Heart left ventricle (tissue), 13 donors: ENCODE results near the gene TYR.

Experiments used
- POLR2A ChIP-seq, 2 donors: fragments of 450-650 bp; IDR thresholded peaks; one replicate each; pipeline ENCODE4 v1.6.1; 2017; ENCODE audit warnings: antibody characterized with exemption in 2 of 2, mild to moderate bottlenecking in 2 of 2, moderate library complexity in 2 of 2
- TF ChIP-seq, protein P1 (sequence below), 12 donors: fragments of 200-600 bp; sonication (generic) in 4 of 12; IDR thresholded peaks; one replicate each; pipeline versions ENCODE4 v1.5.0 to v1.8.0; 2018 to 2022; ENCODE audit warnings: antibody characterized with exemption in 12 of 12, mild to moderate bottlenecking in 5 of 12
- donor health status: ischemic (EF 13 %, LVEDD 7.1; RV severe dilation, severe dysfunction).
- donor health status: DM: no; HTN: yes; CAD: no.
- donor health status: DM: no; HTN: no; CAD: no.
- donor health status: ischemic (EF 25% LVEDD 6.9; RV normal size, moderate dysfunction).
- donor health status: ischemic (EF 25% LVEDD 5.7; RV mildly dilated, moderate dysfunction).
- donor health status: ischemic (EF 35%, LVEDD 5.7; RV mildly dilated, moderate dysfunction).
- donor health status: nonischemic (EF 11% LVEDD 7.7; RV severe dilation, severe dysfunction).
- donor health status: DM: yes; HTN: yes; CAD: no.
- donor health status: PGD.
- donor health status: ischemic (EF 29% LVEDD 5.4; RV normal size, mild dysfunction).
- donor health status: nonischemic (EF 23%, LVEDD 6.1; RV moderate dilation, normal function).

DNA sequence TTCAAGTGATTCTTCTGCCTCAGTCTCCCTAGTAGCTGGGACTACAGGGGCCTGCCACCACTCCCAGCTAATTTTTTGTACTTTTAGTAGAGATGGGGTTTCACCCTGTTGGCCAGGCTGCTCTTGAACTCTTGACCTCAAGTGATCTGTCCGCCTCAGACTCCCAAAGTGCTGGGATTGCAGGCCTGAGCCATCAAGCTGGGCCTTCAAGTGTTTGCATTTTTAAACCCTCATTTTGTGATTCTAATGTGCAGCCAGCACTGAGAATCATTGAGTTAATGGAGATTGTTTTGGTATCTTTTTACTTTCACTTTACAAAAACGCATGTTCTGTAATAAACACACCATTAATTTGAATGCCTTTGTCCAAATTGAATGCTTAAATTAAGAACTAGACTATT is 3.4 kb downstream of the TYR start:
- TF ChIP-seq, protein P1, sequence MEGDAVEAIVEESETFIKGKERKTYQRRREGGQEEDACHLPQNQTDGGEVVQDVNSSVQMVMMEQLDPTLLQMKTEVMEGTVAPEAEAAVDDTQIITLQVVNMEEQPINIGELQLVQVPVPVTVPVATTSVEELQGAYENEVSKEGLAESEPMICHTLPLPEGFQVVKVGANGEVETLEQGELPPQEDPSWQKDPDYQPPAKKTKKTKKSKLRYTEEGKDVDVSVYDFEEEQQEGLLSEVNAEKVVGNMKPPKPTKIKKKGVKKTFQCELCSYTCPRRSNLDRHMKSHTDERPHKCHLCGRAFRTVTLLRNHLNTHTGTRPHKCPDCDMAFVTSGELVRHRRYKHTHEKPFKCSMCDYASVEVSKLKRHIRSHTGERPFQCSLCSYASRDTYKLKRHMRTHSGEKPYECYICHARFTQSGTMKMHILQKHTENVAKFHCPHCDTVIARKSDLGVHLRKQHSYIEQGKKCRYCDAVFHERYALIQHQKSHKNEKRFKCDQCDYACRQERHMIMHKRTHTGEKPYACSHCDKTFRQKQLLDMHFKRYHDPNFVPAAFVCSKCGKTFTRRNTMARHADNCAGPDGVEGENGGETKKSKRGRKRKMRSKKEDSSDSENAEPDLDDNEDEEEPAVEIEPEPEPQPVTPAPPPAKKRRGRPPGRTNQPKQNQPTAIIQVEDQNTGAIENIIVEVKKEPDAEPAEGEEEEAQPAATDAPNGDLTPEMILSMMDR (IDR thresholded peaks at IDR 0.05): no peak
- TF ChIP-seq POLR2A (IDR thresholded peaks at IDR 0.05): no peak
